HEK293 (cell line): ENCODE data around the gene CRIM1.

Experiments used
- KLF10 ChIP-seq: fragments of 450-650 bp; IDR thresholded peaks from 2 replicates; pipeline ENCODE4 v1.5.1; 2018; ENCODE audit warnings: missing biosample characterization, mild to moderate bottlenecking, missing genetic modification characterization
- YY1 ChIP-seq: fragments of 450-650 bp; formaldehyde crosslinking; IDR thresholded peaks from 2 replicates; pipeline ENCODE4 v1.5.1; 2018; ENCODE audit warnings: missing biosample characterization, missing genetic modification characterization
- ZFP3 ChIP-seq: fragments of 450-650 bp; formaldehyde crosslinking; IDR thresholded peaks from 2 replicates; pipeline ENCODE4 v1.5.1; 2016; ENCODE audit warnings: low read depth, missing biosample characterization, missing genetic modification characterization
- ZNF138 ChIP-seq: fragments of 450-650 bp; formaldehyde crosslinking; IDR thresholded peaks from 2 replicates; pipeline ENCODE4 v1.5.1; 2016; ENCODE audit warnings: missing biosample characterization, missing genetic modification characterization, borderline replicate concordance
- ZNF48 ChIP-seq: fragments of 450-650 bp; formaldehyde crosslinking; IDR thresholded peaks from 2 replicates; pipeline ENCODE4 v1.5.1; 2016; ENCODE audit warnings: missing biosample characterization, missing genetic modification characterization
- ZNF558 ChIP-seq: fragments of 450-650 bp; formaldehyde crosslinking; IDR thresholded peaks from 2 replicates; pipeline ENCODE4 v1.5.1; 2016; ENCODE audit warnings: missing biosample characterization, missing genetic modification characterization
- ZNF561 ChIP-seq: fragments of 450-650 bp; IDR thresholded peaks from 2 replicates; pipeline ENCODE4 v1.5.1; 2018; ENCODE audit warnings: missing biosample characterization, missing genetic modification characterization, borderline replicate concordance
- ZNF610 ChIP-seq: fragments of 450-650 bp; formaldehyde crosslinking; IDR thresholded peaks from 2 replicates; pipeline ENCODE4 v1.5.1; 2016; ENCODE audit warnings: missing biosample characterization, missing genetic modification characterization, borderline replicate concordance
- ZNF660 ChIP-seq: fragments of 450-650 bp; IDR thresholded peaks from 2 replicates; pipeline ENCODE4 v1.5.1; 2018; ENCODE audit warnings: missing biosample characterization, mild to moderate bottlenecking, missing genetic modification characterization
- ZNF776 ChIP-seq: fragments of 450-650 bp; formaldehyde crosslinking; IDR thresholded peaks from 2 replicates; pipeline ENCODE4 v1.5.0; 2017; ENCODE audit warnings: missing biosample characterization, missing genetic modification characterization, borderline replicate concordance
- TF ChIP-seq, protein P1 (sequence below): fragments of 450-650 bp; formaldehyde crosslinking; IDR thresholded peaks from 2 replicates; pipeline ENCODE4 v1.5.1; 2016; ENCODE audit warnings: missing biosample characterization, missing genetic modification characterization
- TF ChIP-seq, protein P2 (sequence below): fragments of 450-650 bp; formaldehyde crosslinking; IDR thresholded peaks from 2 replicates; pipeline ENCODE4 v1.5.1; 2016; ENCODE audit warnings: missing biosample characterization, missing genetic modification characterization
- TF ChIP-seq, protein P3 (sequence below): fragments of 450-650 bp; formaldehyde crosslinking; IDR thresholded peaks from 2 replicates; pipeline ENCODE4 v1.5.1; 2016; ENCODE audit warnings: missing biosample characterization, missing genetic modification characterization
- TF ChIP-seq, protein P4 (sequence below): fragments of 450-650 bp; formaldehyde crosslinking; IDR thresholded peaks from 2 replicates; pipeline ENCODE4 v1.5.1; 2017; ENCODE audit warnings: missing biosample characterization, missing genetic modification characterization

DNA sequence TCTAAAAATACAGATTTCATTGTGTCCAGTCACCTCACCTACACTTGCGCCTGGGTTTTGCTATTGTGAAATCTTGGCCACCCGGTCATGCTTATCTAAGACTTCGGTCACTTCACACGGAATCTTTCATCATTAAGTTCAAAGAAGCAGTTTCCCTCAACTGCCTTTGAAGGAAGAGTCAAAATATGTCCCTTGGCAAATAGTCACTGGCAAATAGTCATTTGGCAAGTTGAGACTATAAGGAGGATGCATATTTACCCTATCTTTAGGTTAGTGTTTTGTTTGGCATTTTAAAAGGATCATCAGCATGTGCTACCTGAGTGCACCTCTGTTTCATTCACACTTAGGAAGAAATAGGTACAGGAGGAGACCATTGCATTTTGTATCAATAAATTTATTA, 146.5 kb downstream of the CRIM1 start:
- TF ChIP-seq, protein P1, sequence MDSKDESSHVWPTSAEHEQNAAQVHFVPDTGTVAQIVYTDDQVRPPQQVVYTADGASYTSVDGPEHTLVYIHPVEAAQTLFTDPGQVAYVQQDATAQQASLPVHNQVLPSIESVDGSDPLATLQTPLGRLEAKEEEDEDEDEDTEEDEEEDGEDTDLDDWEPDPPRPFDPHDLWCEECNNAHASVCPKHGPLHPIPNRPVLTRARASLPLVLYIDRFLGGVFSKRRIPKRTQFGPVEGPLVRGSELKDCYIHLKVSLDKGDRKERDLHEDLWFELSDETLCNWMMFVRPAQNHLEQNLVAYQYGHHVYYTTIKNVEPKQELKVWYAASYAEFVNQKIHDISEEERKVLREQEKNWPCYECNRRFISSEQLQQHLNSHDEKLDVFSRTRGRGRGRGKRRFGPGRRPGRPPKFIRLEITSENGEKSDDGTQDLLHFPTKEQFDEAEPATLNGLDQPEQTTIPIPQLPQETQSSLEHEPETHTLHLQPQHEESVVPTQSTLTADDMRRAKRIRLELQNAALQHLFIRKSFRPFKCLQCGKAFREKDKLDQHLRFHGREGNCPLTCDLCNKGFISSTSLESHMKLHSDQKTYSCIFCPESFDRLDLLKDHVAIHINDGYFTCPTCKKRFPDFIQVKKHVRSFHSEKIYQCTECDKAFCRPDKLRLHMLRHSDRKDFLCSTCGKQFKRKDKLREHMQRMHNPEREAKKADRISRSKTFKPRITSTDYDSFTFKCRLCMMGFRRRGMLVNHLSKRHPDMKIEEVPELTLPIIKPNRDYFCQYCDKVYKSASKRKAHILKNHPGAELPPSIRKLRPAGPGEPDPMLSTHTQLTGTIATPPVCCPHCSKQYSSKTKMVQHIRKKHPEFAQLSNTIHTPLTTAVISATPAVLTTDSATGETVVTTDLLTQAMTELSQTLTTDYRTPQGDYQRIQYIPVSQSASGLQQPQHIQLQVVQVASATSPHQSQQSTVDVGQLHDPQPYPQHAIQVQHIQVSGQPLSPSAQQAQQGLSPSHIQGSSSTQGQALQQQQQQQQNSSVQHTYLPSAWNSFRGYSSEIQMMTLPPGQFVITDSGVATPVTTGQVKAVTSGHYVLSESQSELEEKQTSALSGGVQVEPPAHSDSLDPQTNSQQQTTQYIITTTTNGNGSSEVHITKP = no peak
- no peak for TF ChIP-seq ZFP3 (tag by site-specific recombination)
- no peak for TF ChIP-seq YY1
- TF ChIP-seq, protein P2, sequence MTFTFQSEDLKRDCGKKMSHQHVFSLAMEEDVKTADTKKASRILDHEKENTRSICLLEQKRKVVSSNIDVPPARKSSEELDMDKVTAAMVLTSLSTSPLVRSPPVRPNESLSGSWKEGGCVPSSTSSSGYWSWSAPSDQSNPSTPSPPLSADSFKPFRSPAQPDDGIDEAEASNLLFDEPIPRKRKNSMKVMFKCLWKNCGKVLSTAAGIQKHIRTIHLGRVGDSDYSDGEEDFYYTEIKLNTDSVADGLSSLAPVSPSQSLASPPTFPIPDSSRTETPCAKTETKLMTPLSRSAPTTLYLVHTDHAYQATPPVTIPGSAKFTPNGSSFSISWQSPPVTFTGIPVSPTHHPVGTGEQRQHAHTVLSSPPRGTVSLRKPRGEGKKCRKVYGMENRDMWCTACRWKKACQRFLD (tag by site-specific recombination) = no peak
- TF ChIP-seq ZNF561 (tag by site-specific recombination) = no peak
- no peak for TF ChIP-seq ZNF660
- TF ChIP-seq ZNF558 = no peak
- no peak for TF ChIP-seq ZNF610 (tag by site-specific recombination)
- TF ChIP-seq, protein P3, sequence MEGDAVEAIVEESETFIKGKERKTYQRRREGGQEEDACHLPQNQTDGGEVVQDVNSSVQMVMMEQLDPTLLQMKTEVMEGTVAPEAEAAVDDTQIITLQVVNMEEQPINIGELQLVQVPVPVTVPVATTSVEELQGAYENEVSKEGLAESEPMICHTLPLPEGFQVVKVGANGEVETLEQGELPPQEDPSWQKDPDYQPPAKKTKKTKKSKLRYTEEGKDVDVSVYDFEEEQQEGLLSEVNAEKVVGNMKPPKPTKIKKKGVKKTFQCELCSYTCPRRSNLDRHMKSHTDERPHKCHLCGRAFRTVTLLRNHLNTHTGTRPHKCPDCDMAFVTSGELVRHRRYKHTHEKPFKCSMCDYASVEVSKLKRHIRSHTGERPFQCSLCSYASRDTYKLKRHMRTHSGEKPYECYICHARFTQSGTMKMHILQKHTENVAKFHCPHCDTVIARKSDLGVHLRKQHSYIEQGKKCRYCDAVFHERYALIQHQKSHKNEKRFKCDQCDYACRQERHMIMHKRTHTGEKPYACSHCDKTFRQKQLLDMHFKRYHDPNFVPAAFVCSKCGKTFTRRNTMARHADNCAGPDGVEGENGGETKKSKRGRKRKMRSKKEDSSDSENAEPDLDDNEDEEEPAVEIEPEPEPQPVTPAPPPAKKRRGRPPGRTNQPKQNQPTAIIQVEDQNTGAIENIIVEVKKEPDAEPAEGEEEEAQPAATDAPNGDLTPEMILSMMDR (tag by site-specific recombination) = no peak
- no peak for TF ChIP-seq ZNF776
- no peak for TF ChIP-seq KLF10 (tag by site-specific recombination)
- TF ChIP-seq ZNF138 (tag by site-specific recombination) = no peak
- no peak for TF ChIP-seq ZNF48
- TF ChIP-seq, protein P4, sequence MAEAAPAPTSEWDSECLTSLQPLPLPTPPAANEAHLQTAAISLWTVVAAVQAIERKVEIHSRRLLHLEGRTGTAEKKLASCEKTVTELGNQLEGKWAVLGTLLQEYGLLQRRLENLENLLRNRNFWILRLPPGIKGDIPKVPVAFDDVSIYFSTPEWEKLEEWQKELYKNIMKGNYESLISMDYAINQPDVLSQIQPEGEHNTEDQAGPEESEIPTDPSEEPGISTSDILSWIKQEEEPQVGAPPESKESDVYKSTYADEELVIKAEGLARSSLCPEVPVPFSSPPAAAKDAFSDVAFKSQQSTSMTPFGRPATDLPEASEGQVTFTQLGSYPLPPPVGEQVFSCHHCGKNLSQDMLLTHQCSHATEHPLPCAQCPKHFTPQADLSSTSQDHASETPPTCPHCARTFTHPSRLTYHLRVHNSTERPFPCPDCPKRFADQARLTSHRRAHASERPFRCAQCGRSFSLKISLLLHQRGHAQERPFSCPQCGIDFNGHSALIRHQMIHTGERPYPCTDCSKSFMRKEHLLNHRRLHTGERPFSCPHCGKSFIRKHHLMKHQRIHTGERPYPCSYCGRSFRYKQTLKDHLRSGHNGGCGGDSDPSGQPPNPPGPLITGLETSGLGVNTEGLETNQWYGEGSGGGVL (tag by site-specific recombination) = no peak
